ENCODE measurements around the gene CAMTA1.

Gene CAMTA1

GRCh38 chr1:7077136-7077535, 291.9 kb downstream of the CAMTA1 start:
- DNase-seq (ENCODE audit: low spot score) = no peak

- no peak for DNase-seq (ENCODE audit: low spot score)
Observed at GRCh38 chr1:7077970-7078369, 292.7 kb downstream of the CAMTA1 start.

DNA sequence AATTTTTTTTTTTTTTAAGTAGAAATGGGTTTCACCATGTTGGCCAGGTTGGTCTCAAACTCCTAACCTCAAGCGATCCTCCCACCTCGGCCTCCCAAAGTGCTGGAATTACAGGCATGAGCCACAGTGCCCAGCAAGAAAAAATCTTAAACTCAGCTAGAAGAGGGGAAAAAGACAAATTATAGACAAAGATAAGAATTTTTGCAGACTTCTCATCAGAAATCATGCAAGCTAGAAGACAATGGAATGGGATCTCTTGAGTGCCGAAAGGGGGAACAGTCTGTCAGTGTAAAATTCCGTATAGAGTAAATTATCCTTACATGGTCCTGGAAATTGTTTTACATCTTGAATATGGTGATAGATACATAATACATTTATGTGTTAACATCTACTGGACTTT, 294.4 kb downstream of the CAMTA1 start:
- DNase-seq (ENCODE audit: low spot score) = no peak

- DNase-seq (ENCODE audit: low spot score) = no peak
Observed at GRCh38 chr1:7084232-7084894, 299.1 kb downstream of the CAMTA1 start.

GRCh38 chr1:7085521-7085920, 300.3 kb downstream of the CAMTA1 start:
- no peak for DNase-seq (ENCODE audit: low spot score)

GRCh38 chr1:7086106-7086505, 300.9 kb downstream of the CAMTA1 start:
- DNase-seq (ENCODE audit: low spot score) = no peak

GRCh38 chr1:7087888-7088287, 302.6 kb downstream of the CAMTA1 start:
- DNase-seq (ENCODE audit: low spot score) = no peak

DNA sequence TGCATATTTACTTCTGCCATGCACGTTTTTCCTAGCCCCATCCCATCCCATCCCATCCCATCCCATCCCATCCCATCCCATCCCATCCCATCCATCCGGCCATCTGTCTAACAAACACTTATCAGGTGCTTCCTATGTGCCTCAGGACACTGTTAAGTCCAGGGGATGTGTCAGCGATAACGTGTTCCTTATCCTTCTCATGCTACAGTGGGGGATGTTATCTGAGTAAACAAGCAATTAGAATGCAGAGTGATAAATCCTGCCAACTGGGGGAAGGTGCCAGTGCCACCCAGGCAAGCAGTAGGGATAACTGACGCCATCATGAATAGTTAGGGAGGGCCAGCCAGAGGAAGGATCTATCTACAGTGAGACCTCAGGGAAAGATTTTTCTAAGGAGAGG, 304.2 kb downstream of the CAMTA1 start:
- DNase-seq (ENCODE audit: low spot score) = no peak

DNA sequence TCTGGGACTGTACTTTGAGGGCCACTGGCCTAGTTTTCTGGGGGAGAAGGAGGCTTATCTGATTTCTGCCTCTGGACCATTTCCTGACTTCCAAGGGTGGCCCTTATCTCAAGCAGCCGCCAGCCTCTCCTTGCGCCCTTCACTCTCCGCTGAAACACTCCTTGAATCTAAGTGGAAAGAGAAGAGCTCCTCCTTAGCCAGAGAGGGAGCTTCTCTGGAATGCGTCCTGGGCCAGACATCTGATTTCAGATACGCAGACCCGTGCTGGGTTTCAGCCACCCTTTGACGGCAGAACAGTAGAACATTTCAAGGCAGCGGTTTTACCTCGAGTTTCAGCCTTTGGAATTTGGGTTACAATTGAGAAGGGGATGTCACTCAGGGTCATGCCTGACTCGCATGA, 308.0 kb downstream of the CAMTA1 start:
- DNase-seq (ENCODE audit: low spot score) = no peak

GRCh38 chr1:7094086-7094485, 308.8 kb downstream of the CAMTA1 start:
- no peak for DNase-seq (ENCODE audit: low spot score)

DNA sequence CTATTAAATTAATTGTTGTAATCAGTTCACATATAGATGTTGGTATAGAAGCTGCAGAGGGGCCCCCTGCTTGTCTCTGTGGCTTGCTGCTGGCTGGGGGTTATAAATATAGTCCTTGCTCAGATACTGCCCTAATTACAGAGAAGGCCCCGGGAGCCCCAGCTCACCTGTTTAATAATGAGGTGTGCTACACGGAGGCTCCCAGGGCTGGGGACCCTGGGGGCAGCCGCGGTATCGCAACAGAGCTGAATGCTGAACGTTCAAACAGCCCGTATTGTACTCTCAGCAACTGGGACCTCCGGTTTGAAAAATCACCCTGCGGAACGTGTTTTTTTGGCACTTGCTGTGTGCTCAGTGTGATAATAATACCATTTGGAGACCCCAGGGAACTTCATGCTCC, 309.3 kb downstream of the CAMTA1 start:
- no peak for DNase-seq (ENCODE audit: low spot score)

DNA sequence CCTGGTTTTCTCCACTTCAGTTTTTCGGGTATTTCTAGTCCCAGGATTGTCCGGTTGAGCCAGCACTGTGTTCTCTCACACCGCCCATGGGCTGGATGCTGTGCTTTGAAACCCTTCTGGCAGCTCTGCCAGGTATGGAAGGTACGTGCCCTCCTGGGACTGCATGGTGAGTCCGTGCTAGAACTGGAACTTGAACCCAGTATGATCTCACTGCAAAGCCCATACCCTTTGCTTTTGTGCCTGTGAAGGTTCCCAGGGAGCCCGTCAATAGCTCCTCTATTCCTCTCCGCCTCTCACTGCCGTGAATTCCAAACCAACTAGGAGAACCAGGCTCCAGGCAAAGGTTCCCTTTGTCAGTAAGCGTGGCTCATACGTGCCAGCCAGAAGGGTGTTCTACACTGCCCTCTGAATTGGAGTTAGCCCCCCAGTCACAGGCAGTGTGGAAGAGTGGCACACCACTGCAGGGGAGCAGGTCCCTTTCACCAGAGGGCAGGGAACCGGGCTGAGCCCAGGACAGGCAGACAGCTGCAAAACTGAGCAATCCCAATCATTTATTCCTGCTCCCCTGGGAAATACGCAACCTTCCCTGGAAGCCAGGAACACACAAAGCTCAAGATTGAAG, 310.2 kb downstream of the CAMTA1 start:
- DNase-seq (ENCODE audit: low spot score) = no peak

GRCh38 chr1:7097938-7098592, 312.8 kb downstream of the CAMTA1 start:
- no peak for DNase-seq (ENCODE audit: low spot score)

DNA sequence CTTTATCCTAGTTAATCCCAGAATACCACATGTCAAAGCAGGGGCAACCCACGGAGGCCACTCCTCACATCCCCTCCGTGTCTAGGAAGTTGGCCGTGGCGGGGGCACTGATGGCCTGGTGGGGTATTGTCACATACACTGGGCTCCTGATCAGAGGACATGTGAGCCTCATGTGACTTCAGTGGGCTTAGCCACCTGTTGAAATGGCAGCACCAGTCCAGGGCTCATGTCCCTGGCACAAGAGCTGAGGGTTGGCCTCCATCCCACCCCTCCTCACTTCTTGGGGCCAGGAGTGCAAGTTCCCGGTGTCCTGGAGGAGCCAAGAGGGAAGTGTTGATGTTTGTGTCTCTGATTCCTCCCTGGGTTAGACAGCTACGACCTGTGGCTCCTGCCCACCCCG, 313.4 kb downstream of the CAMTA1 start:
- DNase-seq (ENCODE audit: low spot score) = no peak

GRCh38 chr1:7100479-7100878, 315.2 kb downstream of the CAMTA1 start:
- DNase-seq (ENCODE audit: low spot score) = no peak

GRCh38 chr1:7101187-7101586, 315.9 kb downstream of the CAMTA1 start:
- DNase-seq (ENCODE audit: low spot score) = no peak

- DNase-seq (ENCODE audit: low spot score) = no peak
Observed at GRCh38 chr1:7103361-7103782, 318.1 kb downstream of the CAMTA1 start.

DNA sequence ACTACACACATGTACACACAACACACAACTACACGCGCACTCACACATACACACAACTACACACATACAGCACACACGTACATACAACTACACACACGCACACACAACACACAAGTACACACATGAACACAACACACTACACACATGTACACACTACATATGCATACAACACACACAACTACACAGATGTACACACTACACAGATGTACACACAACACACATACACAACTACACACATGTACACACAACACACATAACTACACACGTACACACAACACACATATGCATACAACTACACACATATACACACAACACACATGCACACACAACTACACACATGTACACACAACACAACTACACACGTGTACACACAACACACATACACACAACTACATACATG, 318.6 kb downstream of the CAMTA1 start:
- DNase-seq (ENCODE audit: low spot score) = no peak

DNA sequence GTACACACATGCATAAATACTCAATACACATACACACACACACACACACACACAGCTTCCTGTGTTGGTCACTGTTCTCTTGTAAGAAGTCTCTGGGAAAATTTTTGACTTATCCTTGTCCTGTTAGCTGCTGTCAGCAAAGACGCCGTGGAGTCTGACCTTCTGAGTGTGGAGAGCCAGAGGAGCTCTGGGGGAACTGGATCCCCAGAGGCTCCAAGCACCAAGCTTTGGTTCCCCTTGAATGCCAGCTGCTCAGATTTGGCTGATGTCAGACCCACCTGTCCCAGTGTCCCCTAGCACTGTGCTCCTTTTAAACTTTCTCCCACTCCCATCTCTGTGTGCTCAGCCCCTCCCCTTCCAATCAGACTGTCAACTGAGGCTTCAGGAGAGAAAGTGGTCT, 319.1 kb downstream of the CAMTA1 start:
- no peak for DNase-seq (ENCODE audit: low spot score)

DNA sequence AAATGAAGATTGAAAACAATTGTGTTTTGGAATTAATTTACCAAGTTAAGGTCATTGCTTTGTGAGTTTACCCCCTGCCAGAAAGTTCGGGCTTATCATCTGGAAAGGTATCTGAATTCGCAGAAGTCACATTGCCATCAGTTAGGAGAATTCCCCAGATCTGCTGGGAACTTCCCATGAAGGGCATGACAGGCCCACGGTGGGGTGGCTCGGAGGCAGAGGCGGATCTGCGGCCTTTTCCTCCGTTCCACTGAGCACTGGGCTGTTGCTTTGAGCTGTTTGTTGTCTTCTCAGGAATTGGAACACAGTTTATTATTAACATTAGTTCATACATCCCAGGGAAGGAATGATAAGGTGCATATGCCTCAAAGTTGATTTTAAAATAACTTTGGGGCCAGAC, 320.0 kb downstream of the CAMTA1 start:
- no peak for DNase-seq (ENCODE audit: low spot score)

GRCh38 chr1:7106442-7107108, 321.3 kb downstream of the CAMTA1 start:
- no peak for DNase-seq (ENCODE audit: low spot score)

DNA sequence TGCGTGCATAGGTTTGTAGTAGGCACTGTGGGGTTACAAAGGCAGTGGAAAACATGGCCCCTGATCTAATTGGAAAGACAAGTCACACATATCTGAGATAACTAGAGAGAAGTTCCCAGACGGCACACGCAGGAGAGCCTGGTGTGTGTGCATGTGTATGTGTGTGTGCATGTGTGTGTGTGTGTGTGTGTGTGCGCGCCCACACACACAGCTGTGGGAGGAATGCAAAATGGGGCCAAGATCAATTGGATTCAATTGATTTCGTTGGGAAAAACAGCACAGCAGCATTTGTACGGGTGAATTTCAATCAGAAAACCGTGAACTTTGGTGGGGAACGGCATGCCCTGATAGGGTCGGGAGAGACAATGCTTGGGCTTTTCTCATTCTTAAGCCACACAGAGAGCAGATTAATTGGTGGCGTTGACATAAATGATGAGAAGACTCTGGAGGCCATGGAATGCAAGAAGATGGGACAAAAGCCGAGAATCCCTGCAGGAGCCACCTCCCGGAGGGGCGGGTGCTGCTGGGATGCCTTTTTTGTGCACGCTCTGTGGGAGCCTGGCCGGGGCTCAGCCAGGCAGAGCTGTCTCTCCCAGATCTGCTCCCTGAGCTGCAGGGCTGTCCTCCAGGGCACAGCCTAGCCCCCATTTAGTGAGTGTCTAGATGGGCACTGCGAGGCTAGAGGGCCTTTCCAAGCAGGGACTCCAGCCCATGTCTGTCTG, 322.0 kb downstream of the CAMTA1 start:
- DNase-seq (ENCODE audit: low spot score) = no peak
